SKM-1 treated with dmso at 0.1 percent for 144 hours (cell line): Measurements from ENCODE around the gene FNDC10.

Source experiments
- DNase-seq: peaks from one replicate; lab custom pipeline; 2025; ENCODE audit not compliant: unreplicated experiment; lab: John Stamatoyannopoulos, UW

Gene FNDC10

DNA sequence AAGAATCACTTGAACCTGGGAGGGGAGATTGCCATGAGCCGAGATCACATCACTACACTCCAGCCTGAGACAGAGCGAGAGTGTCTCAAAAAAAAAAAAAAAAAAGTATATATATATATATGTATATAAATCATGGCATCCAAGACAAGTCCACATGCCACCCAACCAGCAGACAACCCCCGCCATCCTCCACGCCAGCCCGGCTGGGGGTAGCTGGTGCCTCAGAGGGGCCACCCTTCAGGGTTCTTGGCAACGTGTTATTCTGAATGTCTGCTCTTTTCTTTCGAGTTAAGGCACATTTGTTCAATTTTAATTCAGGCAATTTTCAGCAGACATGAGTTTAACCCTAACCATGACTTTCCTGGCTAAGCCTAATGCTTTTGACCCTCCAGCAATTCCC is 49.8 kb downstream of the FNDC10 start:
- no peak for DNase-seq

DNA sequence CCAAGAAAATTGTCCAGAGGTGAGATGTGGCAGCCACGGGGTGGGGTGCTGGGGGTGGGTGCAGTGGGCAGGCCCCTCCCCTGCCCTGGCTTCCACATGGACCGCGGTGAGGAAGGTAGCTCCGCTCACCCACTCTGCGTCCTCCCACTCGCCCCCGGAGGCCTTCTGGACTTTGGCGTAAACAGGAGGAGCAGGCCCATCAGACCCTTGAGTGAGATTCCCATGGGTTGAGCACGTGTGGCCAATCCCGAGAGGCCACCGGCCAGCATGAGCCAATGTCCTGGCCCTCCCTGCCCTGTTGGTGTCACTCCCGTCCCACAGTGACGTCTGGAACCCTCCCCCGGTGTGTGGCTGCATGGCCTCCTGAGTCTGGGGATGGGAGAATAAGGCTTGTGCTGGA is 51.3 kb downstream of the FNDC10 start:
- no peak for DNase-seq
